ENCODE data around the gene OVAAL.

OVAAL gene

DNA sequence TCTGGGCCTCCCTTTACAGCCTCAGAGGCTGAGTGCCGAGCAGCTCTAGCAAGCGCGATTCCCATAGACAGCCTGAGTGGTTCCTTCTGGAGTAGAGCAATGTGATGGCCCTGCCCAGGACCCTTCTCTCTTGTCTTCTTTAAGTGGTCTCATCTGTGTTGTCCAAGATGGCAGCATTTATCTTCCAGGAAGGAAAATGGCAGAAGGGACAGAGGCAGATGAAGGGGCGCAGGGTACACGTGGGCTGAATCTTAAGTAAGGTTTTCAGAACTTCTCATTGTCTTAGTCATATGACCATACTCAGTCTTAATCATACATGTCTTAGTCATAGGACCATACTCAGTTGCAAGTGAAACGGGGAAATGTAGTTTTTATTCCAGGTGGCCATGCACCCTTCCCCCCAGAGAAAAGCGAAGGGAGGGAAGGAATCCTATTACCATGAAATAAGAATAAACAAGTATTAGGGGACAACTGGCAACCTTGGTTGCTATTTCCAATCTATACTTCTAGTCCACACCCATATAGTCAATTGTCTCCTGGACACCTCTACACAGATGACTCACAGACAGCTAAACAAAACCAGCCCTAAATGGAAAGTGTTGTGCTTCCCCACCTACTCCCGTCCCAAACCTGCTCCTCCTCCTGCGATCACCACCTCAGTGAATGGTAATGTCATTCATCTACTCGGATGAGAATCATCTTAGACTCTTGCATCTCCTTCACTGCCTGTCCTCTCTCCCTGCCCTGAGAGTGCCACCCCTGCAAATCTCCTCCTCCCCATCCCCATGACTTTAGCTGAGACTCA, 13.3 kb downstream of the OVAAL start:
- no peak overlapping the region for H3K4me2 ChIP-seq (ENCODE audit: low read length)
- TF ChIP-seq, protein P1, sequence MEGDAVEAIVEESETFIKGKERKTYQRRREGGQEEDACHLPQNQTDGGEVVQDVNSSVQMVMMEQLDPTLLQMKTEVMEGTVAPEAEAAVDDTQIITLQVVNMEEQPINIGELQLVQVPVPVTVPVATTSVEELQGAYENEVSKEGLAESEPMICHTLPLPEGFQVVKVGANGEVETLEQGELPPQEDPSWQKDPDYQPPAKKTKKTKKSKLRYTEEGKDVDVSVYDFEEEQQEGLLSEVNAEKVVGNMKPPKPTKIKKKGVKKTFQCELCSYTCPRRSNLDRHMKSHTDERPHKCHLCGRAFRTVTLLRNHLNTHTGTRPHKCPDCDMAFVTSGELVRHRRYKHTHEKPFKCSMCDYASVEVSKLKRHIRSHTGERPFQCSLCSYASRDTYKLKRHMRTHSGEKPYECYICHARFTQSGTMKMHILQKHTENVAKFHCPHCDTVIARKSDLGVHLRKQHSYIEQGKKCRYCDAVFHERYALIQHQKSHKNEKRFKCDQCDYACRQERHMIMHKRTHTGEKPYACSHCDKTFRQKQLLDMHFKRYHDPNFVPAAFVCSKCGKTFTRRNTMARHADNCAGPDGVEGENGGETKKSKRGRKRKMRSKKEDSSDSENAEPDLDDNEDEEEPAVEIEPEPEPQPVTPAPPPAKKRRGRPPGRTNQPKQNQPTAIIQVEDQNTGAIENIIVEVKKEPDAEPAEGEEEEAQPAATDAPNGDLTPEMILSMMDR (IDR thresholded peaks at IDR 0.05): no peak
- no peaks in the 10 kb centered on the region for H3K9me3 ChIP-seq (ENCODE audit: control insufficient read depth, low read length)
- no peaks in the 10 kb centered on the region for H3K79me2 ChIP-seq
- no peak overlapping the region for H2AFZ ChIP-seq
- H3K27me3 ChIP-seq (ENCODE audit: control insufficient read depth, insufficient read depth, low read length): no peaks in the 10 kb centered on the region
- no peak overlapping the region for H3K27ac ChIP-seq
- no peaks in the 10 kb centered on the region for H3K36me3 ChIP-seq (ENCODE audit: control insufficient read depth, insufficient read depth, low read length)
- H3K4me3 ChIP-seq (ENCODE audit: low read depth, low read length): no peak overlapping the region
- H3K9ac ChIP-seq: no peak overlapping the region
- H3K4me1 ChIP-seq: peaks cover 2% of the 10 kb centered on the region

DNA sequence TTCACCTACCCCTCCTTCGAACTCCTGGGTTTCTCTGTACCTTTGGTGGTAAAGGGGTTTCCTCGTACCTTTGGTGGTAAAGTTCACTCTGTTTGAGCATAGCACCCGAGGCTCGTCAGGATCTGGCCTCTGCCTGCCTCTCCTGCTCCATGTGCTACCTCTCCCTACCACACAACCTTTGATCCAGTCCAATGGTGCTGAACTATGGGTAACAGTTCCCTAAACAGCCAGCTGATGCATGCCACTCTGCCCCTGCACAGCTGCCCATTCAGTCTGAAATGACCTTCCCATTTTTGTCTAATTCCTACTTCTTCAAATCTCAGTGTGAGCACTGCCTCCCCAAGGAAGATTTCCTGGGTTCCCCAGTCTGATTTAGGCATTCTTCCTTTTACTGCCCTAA, 14.0 kb downstream of the OVAAL start:
- Histone ChIP-seq H3K27me3 (ENCODE audit: control insufficient read depth, insufficient read depth, low read length) (no peaks in the 10 kb centered on the region), H3K9ac (no peak overlapping the region), H3K79me2 (no peaks in the 10 kb centered on the region), H3K4me3 (ENCODE audit: low read depth, low read length) (no peak overlapping the region), H3K4me1 (peaks cover 2% of the 10 kb centered on the region), H3K9me3 (ENCODE audit: control insufficient read depth, low read length) (no peaks in the 10 kb centered on the region), H3K36me3 (ENCODE audit: control insufficient read depth, insufficient read depth, low read length) (no peaks in the 10 kb centered on the region), H2AFZ (no peak overlapping the region), H3K4me2 (ENCODE audit: low read length) (no peak overlapping the region), H3K27ac (no peak overlapping the region)
- TF ChIP-seq, protein P1 (IDR thresholded peaks at IDR 0.05): no peak

DNA sequence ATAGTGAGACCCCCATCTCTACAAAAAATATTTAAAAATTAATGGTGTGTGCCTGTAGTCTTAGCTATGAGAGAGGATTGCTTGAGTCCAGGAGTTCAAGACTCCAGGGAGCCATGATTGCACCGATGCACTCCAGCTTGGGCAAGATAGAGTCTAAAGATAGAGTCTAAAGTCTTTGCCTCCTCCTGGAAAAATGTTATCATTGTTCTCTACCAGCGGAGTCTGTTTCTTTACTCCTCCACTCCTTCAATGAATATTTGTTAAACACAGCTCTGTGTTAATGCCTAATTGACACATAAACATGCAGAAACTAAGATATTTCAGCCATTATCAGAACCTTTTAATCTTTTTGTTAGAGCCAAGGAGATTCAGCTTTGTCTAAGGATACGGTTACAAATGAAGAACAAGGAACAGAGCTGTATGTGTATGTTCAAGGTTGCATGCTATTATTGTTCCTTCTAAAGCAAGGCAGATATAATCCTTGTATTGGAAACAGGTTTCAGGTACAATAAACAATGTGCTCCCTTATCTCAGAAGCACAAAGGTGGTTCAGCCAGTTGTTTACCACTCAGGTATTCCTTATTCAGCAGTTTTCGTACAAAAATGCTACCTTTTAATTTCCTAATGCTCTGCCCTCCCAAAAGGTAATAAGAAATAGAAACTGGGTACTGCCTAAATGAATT, 15.4 kb downstream of the OVAAL start:
- Histone ChIP-seq H3K4me3 (ENCODE audit: low read depth, low read length) (peak overlapping the region; percentile 38), H3K4me1 (peaks cover 2% of the 10 kb centered on the region), H3K4me2 (ENCODE audit: low read length) (peak overlapping the region; percentile 80), H3K9ac (no peak overlapping the region), H3K36me3 (ENCODE audit: control insufficient read depth, insufficient read depth, low read length) (no peaks in the 10 kb centered on the region), H3K9me3 (ENCODE audit: control insufficient read depth, low read length) (no peaks in the 10 kb centered on the region), H3K79me2 (no peaks in the 10 kb centered on the region), H3K27me3 (ENCODE audit: control insufficient read depth, insufficient read depth, low read length) (no peaks in the 10 kb centered on the region), H2AFZ (peak overlapping the region; percentile 47), H3K27ac (peak overlapping the region; percentile 72)
- TF ChIP-seq, protein P1 (IDR thresholded peaks at IDR 0.05): no peak

DNA sequence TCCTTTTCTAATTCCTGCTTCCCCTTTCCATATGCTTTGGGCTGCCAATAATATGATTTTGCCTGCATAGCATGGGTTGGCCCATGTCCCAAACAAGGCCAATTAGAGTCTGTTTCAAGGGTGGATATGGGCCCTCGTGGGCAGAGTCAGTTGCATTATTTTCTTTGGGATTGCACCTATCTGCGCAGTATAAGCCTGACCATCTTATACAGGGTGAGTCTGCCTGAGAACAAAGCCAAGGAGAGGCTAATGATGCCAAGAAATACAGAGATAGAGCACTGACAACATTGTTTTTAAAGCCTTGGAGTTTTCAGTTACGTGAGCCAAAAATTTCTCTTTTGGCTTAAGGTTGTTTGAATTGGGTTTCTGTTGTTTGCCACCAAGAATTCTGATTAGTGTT, 18.6 kb downstream of the OVAAL start:
- Histone ChIP-seq H3K27ac (no peak overlapping the region), H3K4me3 (ENCODE audit: low read depth, low read length) (no peak overlapping the region), H3K4me1 (peaks cover 12% of the 10 kb centered on the region), H3K36me3 (ENCODE audit: control insufficient read depth, insufficient read depth, low read length) (no peaks in the 10 kb centered on the region), H3K9ac (no peak overlapping the region), H3K4me2 (ENCODE audit: low read length) (no peak overlapping the region), H3K9me3 (ENCODE audit: control insufficient read depth, low read length) (no peaks in the 10 kb centered on the region), H2AFZ (no peak overlapping the region), H3K27me3 (ENCODE audit: control insufficient read depth, insufficient read depth, low read length) (no peaks in the 10 kb centered on the region), H3K79me2 (no peaks in the 10 kb centered on the region)
- TF ChIP-seq, protein P1 (IDR thresholded peaks at IDR 0.05): no peak
